SU-DHL-6 (cell line): ENCODE data around the gene RSPH9.
"Not testable (repeated sequence)": the region's sequence is repeated elsewhere in the genome, so short reads cannot be mapped to it uniquely, and the experiment has no call there.

Experiments
- H2AFZ ChIP-seq: fragments of 200-600 bp; sonication (generic); 2 replicates; pipeline ENCODE4 v1.6.1; 2014; ENCODE audit warnings: low read depth, mild to moderate bottlenecking, moderate library complexity, mixed read lengths, antibody characterized with exemption, low read length; ENCODE audit not compliant: severe bottlenecking
- H3F3A ChIP-seq: fragments of 200-600 bp; shearing (Covaris generic); 2 replicates; pipeline ENCODE4 v1.6.0; 2016; ENCODE audit warnings: antibody characterized with exemption, mild to moderate bottlenecking; ENCODE audit not compliant: insufficient read depth
- H3K27ac ChIP-seq: fragments of 200-600 bp; sonication (generic); 2 replicates; pipeline ENCODE4 v1.5.1; 2016; ENCODE audit warnings: low read depth, mild to moderate bottlenecking, low read length, moderate library complexity, mixed read lengths
- H3K27me3 ChIP-seq: fragments of 200-600 bp; sonication (generic), shearing (Covaris generic); 2 replicates; pipeline ENCODE4 v1.6.0; 2014; ENCODE audit warnings: mild to moderate bottlenecking, low read length
- H3K36me3 ChIP-seq: fragments of 200-600 bp; sonication (generic); 2 replicates; pipeline ENCODE4 v1.6.1; 2014; ENCODE audit warnings: mild to moderate bottlenecking, low read length, mixed read lengths
- H3K4me2 ChIP-seq: fragments of 300-600, 200-600 bp; shearing (Covaris generic), sonication (generic); 2 replicates; pipeline ENCODE4 v1.6.0; 2014; ENCODE audit warnings: low read length, low read depth, mild to moderate bottlenecking; ENCODE audit not compliant: poor library complexity, severe bottlenecking
- H3K4me3 ChIP-seq: fragments of 200-600 bp; sonication (generic); 2 replicates; pipeline ENCODE4 v1.5.1; 2014; ENCODE audit warnings: antibody characterized with exemption, low read length, mild to moderate bottlenecking, mixed read lengths; ENCODE audit not compliant: insufficient read depth, poor library complexity, severe bottlenecking
- H3K79me2 ChIP-seq: fragments of 200-600 bp; sonication (generic); 2 replicates; pipeline ENCODE4 v1.6.1; 2014; ENCODE audit warnings: mild to moderate bottlenecking, low read length, moderate library complexity; ENCODE audit not compliant: insufficient read depth
- H3K9ac ChIP-seq: fragments of 200-600 bp; sonication (generic); 2 replicates; pipeline ENCODE4 v1.7.0; 2014; ENCODE audit warnings: mild to moderate bottlenecking, low read length
- H3K9me2 ChIP-seq: fragments of 200-600 bp; sonication (generic); replicated peaks from 2 replicates; pipeline ENCODE4 v1.6.1; 2014; ENCODE audit warnings: low read length; ENCODE audit not compliant: insufficient read depth
- H3K9me3 ChIP-seq: fragments of 200-600 bp; sonication (generic); 2 replicates; pipeline ENCODE4 v1.6.1; 2014; ENCODE audit warnings: low read length, mixed read lengths; ENCODE audit not compliant: insufficient read depth
- H4K20me1 ChIP-seq: fragments of 200-600 bp; sonication (generic); 2 replicates; pipeline ENCODE4 v1.6.1; 2014; ENCODE audit warnings: low read depth, mild to moderate bottlenecking, antibody characterized with exemption, low read length, moderate library complexity, mixed read lengths
- EZH2phosphoT487 ChIP-seq: fragments of 200-600 bp; sonication (generic), shearing (Covaris generic); conservative IDR thresholded peaks from 2 replicates; pipeline ENCODE4 v1.6.1; 2018; ENCODE audit warnings: mild to moderate bottlenecking, antibody characterized with exemption, low read length, moderate library complexity, mixed read lengths
- TF ChIP-seq, protein P1 (sequence below): fragments of 200-600 bp; sonication (generic); IDR thresholded peaks from one replicate; pipeline ENCODE4 v1.5.1; 2017; ENCODE audit warnings: antibody characterized with exemption, mild to moderate bottlenecking, low read length, moderate library complexity; ENCODE audit not compliant: insufficient read depth, poor library complexity, severe bottlenecking

The RSPH9 gene

DNA sequence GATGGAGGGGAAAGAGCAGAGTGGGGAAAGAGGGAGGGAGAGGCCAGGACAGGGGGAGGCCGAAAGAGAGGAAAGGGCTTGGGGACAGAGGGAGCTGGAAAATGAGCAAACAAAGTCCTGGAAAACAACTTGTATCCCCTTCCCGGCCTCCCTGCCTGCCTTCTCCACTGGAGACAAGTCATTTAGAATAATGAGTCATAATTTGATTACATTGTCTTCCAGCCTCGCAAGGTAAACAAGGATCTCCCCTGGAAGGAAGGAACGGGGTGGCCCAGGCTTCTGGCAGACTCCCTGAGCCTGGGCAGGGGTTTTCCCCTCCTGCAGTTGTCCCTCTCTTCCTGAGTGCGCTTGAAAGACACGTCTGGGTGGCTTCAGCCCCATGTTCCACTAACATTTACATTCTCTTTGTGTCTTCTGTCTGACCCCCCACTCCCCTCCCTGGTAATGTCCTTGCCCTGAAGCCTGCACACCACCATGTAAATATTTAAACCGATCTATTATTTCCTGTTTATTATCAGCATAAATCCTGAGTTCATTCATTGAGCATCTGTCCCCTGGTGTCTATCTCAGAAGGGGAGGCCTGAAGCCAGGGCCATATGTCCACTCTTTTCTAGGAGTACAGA is 54.8 kb downstream of the RSPH9 start:
- Histone ChIP-seq H3K4me2 (no peak overlapping the region), H2AFZ (no peak overlapping the region), H3K9me2 (no peaks in the 10 kb centered on the region), H3K4me3 (no peak overlapping the region), H3F3A (peaks cover 6% of the 10 kb centered on the region; the same call in 1 of the 2 replicates), H3K27ac (no peak overlapping the region), H3K9ac (no peak overlapping the region), H3K27me3 (0 out of 2 replicates have a peak, but pooled peaks cover 3% of the 10 kb centered on the region), H3K9me3 (no peaks in the 10 kb centered on the region), H3K79me2 (no peaks in the 10 kb centered on the region), H4K20me1 (no peaks in the 10 kb centered on the region), H3K36me3 (no peaks in the 10 kb centered on the region)
- TF ChIP-seq EZH2phosphoT487 = no peak
- TF ChIP-seq, protein P1, sequence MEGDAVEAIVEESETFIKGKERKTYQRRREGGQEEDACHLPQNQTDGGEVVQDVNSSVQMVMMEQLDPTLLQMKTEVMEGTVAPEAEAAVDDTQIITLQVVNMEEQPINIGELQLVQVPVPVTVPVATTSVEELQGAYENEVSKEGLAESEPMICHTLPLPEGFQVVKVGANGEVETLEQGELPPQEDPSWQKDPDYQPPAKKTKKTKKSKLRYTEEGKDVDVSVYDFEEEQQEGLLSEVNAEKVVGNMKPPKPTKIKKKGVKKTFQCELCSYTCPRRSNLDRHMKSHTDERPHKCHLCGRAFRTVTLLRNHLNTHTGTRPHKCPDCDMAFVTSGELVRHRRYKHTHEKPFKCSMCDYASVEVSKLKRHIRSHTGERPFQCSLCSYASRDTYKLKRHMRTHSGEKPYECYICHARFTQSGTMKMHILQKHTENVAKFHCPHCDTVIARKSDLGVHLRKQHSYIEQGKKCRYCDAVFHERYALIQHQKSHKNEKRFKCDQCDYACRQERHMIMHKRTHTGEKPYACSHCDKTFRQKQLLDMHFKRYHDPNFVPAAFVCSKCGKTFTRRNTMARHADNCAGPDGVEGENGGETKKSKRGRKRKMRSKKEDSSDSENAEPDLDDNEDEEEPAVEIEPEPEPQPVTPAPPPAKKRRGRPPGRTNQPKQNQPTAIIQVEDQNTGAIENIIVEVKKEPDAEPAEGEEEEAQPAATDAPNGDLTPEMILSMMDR = no peak

DNA sequence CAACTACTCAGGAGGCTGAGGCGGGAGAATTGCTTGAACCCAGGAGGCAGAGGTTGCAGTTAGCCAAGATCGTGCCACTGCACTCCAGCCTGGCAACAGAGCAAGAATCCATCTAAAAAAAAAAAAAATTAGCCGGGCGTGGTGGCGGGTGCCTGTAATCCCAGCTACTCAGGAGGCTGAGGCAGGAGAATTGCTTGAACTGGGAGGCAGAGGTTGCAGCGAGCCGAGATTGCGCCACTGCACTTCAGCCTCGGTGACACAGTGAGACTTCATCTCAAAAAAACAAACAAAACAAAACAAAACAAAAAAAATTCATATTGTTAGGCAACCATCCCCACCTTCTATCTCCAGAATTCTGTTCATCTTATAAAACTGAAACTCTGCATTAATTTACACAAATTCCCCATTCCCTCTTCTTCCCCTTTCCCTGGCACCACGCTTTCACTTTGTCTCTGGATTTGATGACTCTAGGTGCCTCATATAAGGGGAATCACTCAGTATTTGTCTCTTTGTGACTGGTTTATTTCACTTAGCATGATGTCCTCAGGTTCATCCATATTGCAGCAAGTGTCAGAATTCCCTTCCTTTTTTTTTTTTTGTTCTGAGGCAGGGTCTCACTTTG is 56.2 kb downstream of the RSPH9 start:
- H3K79me2 ChIP-seq, H3K4me3 ChIP-seq, H3K36me3 ChIP-seq, H3F3A ChIP-seq, H3K27ac ChIP-seq, H3K27me3 ChIP-seq, H4K20me1 ChIP-seq, H3K4me2 ChIP-seq, H2AFZ ChIP-seq, H3K9me3 ChIP-seq, H3K9me2 ChIP-seq, H3K9ac ChIP-seq: not testable (repeated sequence)

DNA sequence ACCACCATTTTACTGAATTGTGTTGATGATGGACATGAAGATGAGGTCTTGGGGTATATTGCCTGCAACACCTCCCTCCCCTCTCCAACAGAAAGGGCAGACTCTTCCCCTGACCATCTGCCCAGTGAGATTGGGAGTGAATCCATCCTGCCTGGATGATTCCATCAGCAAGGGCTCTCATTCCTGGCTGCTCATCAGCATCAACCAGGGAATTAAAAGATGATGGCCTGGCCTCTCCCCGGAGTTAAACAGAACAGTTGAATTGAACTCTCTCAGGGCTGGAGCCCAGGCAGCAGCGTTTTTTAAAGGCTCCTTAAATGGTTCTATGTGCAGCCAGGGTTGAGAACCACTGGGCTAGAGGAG is 57.3 kb downstream of the RSPH9 start:
- Histone ChIP-seq H3K9me3 (no peaks in the 10 kb centered on the region), H3K9me2 (no peaks in the 10 kb centered on the region), H3K9ac (no peak overlapping the region), H3K27ac (no peak overlapping the region), H2AFZ (no peak overlapping the region), H4K20me1 (no peaks in the 10 kb centered on the region), H3K27me3 (0 out of 2 replicates have a peak, but pooled peaks cover 3% of the 10 kb centered on the region), H3K4me2 (no peak overlapping the region), H3K79me2 (no peaks in the 10 kb centered on the region), H3K36me3 (no peaks in the 10 kb centered on the region), H3K4me3 (no peak overlapping the region), H3F3A (peaks cover 11% of the 10 kb centered on the region)
- TF ChIP-seq EZH2phosphoT487 = no peak
- TF ChIP-seq, protein P1 = no peak
